RCC 7860 (cell line): ENCODE results near the gene RGS6.

Experiments
- DNase-seq: peaks from one replicate; pipeline ENCODE4 v3.0.0-alpha.2; 2015; ENCODE audit warnings: low spot score
- FAIRE-seq: peaks from 2 replicates; lab custom pipeline; 2012; peaks lifted over from hg19 to GRCh38; lab: Jason Lieb, UNC

Gene RGS6

DNA sequence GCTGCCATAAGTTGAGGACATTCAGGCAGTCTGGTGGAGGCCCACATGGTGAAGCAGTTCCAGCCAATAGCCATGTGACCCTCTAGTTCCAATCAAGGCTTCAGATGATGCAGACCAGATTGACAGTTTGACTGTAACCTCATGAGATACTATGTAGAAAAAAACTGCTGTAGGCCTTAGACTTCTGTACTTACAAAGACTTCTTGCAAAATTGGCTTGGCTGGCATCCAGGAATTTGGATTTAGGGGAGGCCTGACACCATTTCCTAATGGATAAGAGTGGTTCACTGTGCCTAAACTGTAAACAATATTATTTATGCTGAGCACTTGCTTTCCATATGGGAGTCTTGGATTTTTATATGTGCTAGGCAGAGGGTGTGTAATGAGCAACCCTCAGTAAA, 76.4 kb downstream of the RGS6 start:
- no peak for DNase-seq
- no peak for FAIRE-seq

DNA sequence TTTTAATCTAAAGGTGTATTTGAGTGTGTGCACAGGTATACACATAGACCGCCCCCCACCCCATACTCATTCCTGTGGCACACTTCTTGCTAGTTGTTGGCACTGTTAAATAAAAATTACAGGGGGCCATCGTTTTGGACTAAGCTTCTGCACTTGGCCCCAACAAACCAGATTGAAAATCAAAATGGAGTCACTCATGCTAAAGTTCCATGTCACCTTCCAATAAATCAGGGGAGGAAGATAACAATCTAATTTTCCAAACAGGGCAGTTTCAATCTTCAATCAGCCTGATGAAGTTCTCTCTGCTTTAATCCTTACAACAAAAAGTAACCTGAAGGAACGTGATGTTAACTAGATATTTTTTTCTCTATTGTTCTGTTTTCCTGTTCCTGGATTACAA, 78.2 kb downstream of the RGS6 start:
- DNase-seq (no peak), FAIRE-seq (no peak)

DNA sequence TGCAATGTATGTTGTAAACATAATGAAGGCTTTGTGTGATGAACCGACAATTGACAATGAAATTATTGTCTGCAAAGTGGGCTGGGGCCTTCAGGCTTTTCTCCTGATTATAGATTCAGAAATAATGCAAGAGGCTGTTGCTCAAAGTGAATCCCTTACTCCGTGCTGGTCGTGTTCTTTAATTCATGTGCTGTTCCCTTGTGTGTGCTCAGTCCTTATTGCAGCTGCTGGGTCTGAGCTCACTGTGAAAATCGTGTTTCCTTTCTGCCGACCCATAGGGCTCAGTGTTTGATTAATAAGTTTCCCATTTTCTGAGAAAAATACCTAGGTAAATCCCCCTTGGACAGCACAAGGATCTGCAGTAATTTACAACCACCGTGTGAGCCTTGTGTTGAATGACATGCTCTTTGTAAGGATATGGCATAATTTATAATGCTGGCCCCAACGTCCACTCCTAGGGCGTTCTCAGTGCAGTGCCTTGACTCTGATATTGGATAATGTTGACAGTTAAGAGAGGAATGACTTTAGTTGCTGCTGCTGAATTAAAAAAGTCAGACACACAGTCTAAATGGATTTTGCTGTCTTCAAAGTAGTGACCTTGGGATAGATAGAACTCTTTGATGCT, 81.6 kb downstream of the RGS6 start:
- DNase-seq (no peak), FAIRE-seq (no peak)

GRCh38 chr14:72014486-72014885, 82.3 kb downstream of the RGS6 start:
- no peak for FAIRE-seq
- no peak for DNase-seq

DNA sequence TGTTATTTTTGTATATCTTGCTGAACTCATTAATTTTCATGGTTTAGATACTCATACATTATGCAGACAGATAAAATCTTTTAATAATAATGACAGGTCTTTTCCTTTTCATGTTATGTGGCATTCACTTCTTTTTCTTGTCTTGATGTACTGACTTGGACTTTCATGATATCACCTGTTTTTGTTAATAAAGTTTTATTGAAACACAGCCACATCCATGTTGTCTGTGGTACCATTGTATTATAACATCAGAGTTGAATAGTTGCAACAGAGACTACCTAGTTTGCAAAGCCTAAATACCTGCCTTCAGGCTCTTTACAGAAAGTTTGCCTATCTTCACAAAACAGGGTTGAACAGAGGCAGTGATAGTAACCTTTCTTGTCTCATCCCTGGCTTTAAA, 85.1 kb downstream of the RGS6 start:
- no peak for FAIRE-seq

DNA sequence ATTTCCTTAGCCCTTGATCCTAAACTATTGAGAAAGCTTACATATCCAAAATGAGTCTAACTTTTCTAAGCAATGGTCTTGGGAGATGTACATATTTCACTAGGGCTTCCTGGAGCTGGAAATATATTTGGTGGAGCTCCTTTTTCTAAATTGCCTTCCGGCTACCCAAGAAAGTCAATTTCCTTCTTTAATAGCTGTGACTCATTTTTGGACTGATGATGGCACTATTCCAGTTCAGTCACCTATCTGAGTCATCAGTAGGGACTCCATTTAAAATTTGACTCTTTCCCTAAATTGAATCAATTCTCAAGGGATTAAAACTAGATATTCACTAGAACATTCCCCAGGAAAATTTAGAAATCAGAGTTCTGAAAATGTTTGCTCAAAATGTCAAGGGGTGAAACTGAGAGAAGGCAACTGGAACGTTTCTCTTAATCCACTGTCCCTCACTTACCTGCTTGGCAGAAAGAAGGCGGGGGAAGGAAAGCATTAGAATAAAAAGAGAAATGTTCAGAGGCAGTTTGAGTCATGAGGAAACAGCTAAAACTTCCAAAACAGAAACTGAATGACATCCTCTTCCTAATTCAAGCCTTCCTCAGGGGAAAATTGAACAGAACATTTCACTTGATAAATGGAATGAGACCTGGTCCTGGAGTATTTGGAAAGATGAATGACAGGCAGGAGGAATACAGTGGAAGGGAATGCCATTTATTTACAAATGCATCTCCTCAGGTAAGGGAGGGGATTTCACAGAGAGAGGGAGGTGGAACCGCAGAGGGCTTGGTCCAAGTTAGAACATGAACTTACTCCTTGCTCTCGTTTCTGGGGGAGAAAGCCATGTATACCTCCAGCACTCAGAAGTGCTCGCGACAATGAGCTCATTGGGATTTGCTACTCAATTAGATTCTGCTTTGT, 91.2 kb downstream of the RGS6 start:
- FAIRE-seq (no peak), DNase-seq (no peak)

More for the DNA sequence above, 85.1 kb downstream of the RGS6 start:
- no peak for DNase-seq

DNA sequence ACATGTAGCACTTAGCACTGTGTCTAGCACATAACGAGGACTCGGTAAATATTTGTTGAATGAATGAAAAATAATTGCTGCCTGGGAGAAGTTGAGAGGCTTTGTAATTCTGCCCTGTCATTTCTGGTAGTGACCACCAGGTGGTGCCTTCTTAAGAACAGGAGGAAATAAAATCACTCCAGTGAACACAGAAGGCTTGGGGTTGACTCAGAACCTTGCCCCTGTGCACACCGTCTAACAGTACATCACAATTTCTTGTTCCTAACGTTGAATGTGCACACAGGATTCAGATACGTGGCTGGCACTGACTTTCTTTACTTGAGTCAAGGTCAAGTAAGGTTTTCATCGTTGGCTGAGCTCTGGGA, 91.8 kb downstream of the RGS6 start:
- FAIRE-seq: no peak
- DNase-seq: peak; percentile 21

DNA sequence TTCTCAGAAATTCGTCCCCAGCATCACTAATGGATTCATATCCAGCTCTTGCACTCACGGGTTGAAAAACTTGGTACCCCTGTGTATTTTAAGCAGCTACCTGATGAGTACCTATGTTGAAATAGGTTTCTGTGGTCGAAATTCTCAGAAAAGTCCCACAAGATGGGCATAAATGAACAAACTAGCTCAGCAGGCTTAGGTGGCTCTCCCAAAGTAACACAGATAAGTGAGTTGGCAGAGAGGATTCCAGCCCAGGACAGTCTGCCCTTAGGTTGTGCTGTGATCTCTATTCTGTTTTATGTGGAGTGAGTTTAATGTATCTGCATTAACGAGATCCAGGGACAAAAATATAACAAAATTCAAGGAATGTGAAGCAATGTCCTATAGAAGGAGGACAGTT, 92.3 kb downstream of the RGS6 start:
- FAIRE-seq: no peak

DNA sequence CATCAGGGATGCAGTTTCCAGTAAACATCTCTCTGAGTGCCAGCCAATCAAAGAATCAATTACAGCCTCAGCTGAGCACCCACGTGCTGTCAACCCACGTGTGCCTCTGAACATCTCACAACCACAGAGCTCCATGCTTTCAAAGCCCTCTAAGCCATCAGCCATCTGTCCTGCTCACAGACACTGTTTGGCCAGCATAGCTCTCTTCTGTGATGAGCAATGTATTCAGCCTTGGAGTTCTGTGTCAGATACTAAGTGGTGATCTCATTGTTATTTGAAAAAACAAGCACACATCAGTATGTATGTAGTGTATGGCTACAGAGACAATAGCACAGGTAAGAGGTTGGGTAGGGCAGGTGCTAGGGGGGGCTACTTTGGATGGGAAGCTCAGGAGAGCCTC, 94.3 kb downstream of the RGS6 start:
- no peak for DNase-seq
- FAIRE-seq: no peak

More for the DNA sequence above, 92.3 kb downstream of the RGS6 start:
- no peak for DNase-seq

DNA sequence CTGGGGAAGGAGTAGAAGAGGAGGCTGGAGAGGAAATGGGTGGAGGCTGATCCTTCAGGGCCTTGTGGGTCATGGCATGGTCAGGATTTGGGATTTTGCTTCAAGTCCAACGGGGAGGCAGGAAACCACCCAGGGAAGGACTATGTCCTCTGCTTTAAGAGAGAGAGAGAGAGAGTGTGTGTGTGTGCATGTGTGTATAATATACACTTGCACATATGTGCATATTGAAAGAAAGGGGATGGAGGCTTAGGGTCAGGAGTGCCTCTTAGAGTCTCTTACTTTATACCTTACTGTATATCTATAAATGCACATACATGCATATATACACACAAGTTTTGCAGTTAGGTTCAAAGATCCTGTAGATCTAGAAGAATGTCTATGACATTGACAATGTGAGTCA, 94.8 kb downstream of the RGS6 start:
- DNase-seq (no peak), FAIRE-seq (no peak)

- FAIRE-seq (no peak), DNase-seq (no peak)
Measured at GRCh38 chr14:72033365-72033764, 101.1 kb downstream of the RGS6 start.

GRCh38 chr14:72040528-72040927, 108.3 kb downstream of the RGS6 start:
- DNase-seq (no peak), FAIRE-seq (no peak)

DNA sequence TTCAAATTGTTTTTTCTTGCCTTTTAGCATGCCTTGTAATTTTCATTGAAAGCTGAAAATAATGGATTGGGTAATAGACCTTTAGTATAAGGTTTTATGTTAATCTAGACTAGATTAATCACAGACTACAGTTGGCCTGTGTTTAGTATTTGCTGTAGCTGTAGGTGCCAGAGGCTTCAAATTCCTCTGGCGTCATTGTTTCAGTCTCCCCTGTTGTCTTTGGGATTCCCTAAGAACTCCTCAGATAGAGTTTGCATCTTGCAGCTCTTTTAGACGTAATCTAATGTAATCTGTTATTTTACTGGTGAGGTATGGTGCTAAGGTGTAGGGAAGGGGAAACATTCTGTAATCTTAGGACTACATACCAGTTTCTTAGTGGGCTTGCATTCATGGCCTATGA, 113.0 kb downstream of the RGS6 start:
- no peak for FAIRE-seq
- DNase-seq: no peak

GRCh38 chr14:72045885-72046284, 113.7 kb downstream of the RGS6 start:
- DNase-seq (no peak), FAIRE-seq (no peak)

GRCh38 chr14:72049462-72049861, 117.2 kb downstream of the RGS6 start:
- no peak for FAIRE-seq
- no peak for DNase-seq

- FAIRE-seq: no peak
Measured at GRCh38 chr14:72052356-72052755, 120.1 kb downstream of the RGS6 start.

GRCh38 chr14:72053651-72054050, 121.4 kb downstream of the RGS6 start:
- no peak for DNase-seq
- FAIRE-seq: no peak

More at GRCh38 chr14:72052356-72052755, 120.1 kb downstream of the RGS6 start:
- DNase-seq: no peak

DNA sequence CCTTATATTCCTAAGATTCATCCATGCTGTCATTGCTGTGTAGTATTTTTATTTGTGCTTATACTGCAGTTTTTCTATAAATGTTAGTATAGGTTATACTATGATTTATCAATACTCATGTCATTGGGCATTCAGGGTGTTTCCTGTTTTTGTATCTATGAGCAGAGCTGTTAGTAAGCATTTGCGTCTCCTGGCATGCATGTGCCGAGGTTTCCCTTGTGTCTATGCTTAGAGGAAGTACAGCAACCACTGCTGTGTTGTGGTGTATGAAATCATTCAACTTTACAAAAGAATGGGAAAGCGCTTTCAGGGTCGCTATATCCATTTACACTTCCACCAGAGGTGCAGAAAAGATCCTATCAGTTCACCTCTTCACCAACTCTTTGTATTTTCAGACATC, 122.7 kb downstream of the RGS6 start:
- no peak for FAIRE-seq

GRCh38 chr14:72057701-72058285, 125.6 kb downstream of the RGS6 start:
- no peak for DNase-seq
- FAIRE-seq: no peak

More for the DNA sequence above, 122.7 kb downstream of the RGS6 start:
- DNase-seq: no peak

DNA sequence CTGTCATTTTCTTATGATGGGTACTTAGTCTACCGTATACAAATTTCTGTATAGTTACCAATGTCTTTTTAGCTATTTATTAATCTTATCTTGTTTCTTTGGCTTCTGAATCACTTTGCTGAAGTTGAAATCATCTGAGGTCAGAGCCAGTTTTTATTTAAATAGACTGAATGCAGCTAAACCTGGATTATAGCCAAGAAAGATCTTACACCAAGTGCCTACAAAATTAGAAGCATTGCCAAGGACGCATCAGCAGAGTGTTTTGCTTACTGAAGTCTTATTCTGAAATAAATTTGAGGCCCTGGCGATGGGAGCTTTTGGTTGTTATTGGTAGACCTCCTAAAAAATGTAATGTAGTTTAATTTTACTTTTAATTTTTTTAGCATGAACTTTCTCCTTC, 128.2 kb downstream of the RGS6 start:
- DNase-seq (no peak), FAIRE-seq (no peak)

GRCh38 chr14:72060917-72061316, 128.7 kb downstream of the RGS6 start:
- DNase-seq (no peak), FAIRE-seq (no peak)

DNA sequence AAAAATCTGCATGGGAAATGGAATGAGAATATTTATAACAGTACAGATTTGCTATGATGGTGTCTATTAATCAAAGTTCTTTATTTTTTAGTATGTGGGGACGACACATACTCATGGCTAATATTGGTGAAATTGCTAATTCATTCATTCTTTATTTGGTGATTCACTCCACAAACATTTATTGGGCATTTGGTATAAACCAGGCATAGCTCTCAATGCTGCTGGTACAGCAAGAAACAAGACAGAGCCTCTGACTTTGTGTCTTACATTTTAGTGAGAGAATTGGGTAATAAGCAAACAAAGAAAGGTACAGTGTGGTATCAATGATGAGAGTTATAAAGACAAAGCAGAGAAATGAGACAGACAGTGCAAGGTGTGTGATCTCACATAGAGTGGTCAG, 129.5 kb downstream of the RGS6 start:
- FAIRE-seq: no peak

More for the DNA sequence above, 129.5 kb downstream of the RGS6 start:
- DNase-seq: no peak
